ENCODE data around the gene VWA3B.
"Not testable (repeated sequence)": the region's sequence is repeated elsewhere in the genome, so short reads cannot be mapped to it uniquely, and the experiment has no call there.

VWA3B gene

GRCh38 chr2:98086491-98087446 lies at the start of gene VWA3B:
Gene VWA3B (plus strand): TSS chr2:98087167. CDS start chr2:98093093, 5,926 bp downstream.
- in situ Hi-C loops (cut with MboI; ENCODE audit: low sequenced_read_pairs): no loop called here

GRCh38 chr2:98037206-98037605 lies 49.8 kb upstream of the VWA3B start:
- in situ Hi-C loops (cut with MboI; ENCODE audit: low sequenced_read_pairs): no loop called here

- in situ Hi-C loops (cut with MboI; ENCODE audit: low sequenced_read_pairs): no loop called here
These were observed 49.2 kb upstream of the VWA3B start for GRCh38 chr2:98037666-98038336.

- in situ Hi-C loops (cut with MboI; ENCODE audit: low sequenced_read_pairs): no loop called here
These were observed 47.7 kb upstream of the VWA3B start for GRCh38 chr2:98039085-98039756.

GRCh38 chr2:98040331-98040939 lies 46.5 kb upstream of the VWA3B start:
- in situ Hi-C loops (cut with MboI; ENCODE audit: low sequenced_read_pairs): no loop called here

GRCh38 chr2:98043101-98043500 lies 43.9 kb upstream of the VWA3B start:
- in situ Hi-C loops (cut with MboI; ENCODE audit: low sequenced_read_pairs): no loop called here

- in situ Hi-C loops (cut with MboI; ENCODE audit: low sequenced_read_pairs): not testable (repeated sequence)
These were observed 42.2 kb upstream of the VWA3B start for GRCh38 chr2:98044730-98045129.

GRCh38 chr2:98050070-98050469 lies 36.9 kb upstream of the VWA3B start:
- in situ Hi-C loops (cut with MboI; ENCODE audit: low sequenced_read_pairs): no loop called here

- in situ Hi-C loops (cut with MboI; ENCODE audit: low sequenced_read_pairs): no loop called here
These were observed 28.6 kb upstream of the VWA3B start for GRCh38 chr2:98058191-98058975.

- in situ Hi-C loops (cut with MboI; ENCODE audit: low sequenced_read_pairs): no loop called here
These were observed 26.7 kb upstream of the VWA3B start for GRCh38 chr2:98060277-98060676.

- in situ Hi-C loops (cut with MboI; ENCODE audit: low sequenced_read_pairs): no loop called here
These were observed 23.6 kb upstream of the VWA3B start for GRCh38 chr2:98063291-98063854.

GRCh38 chr2:98065808-98066207 lies 21.2 kb upstream of the VWA3B start:
- in situ Hi-C loops (cut with MboI; ENCODE audit: low sequenced_read_pairs): no loop called here

- in situ Hi-C loops (cut with MboI; ENCODE audit: low sequenced_read_pairs): no loop called here
These were observed 19.8 kb upstream of the VWA3B start for GRCh38 chr2:98067160-98067559.

- in situ Hi-C loops (cut with MboI; ENCODE audit: low sequenced_read_pairs): no loop called here
These were observed 16.9 kb upstream of the VWA3B start for GRCh38 chr2:98070081-98070480.

GRCh38 chr2:98072442-98072841 lies 14.5 kb upstream of the VWA3B start:
- in situ Hi-C loops (cut with MboI; ENCODE audit: low sequenced_read_pairs): no loop called here

GRCh38 chr2:98078701-98079100 lies 8.3 kb upstream of the VWA3B start:
- in situ Hi-C loops (cut with MboI; ENCODE audit: low sequenced_read_pairs): no loop called here

- in situ Hi-C loops (cut with MboI; ENCODE audit: low sequenced_read_pairs): no loop called here
These were observed 2.7 kb upstream of the VWA3B start for GRCh38 chr2:98084151-98084868.

- in situ Hi-C loops (cut with MboI; ENCODE audit: low sequenced_read_pairs): no loop called here
These were observed 2.1 kb upstream of the VWA3B start for GRCh38 chr2:98084869-98085238.

GRCh38 chr2:98085649-98086048 lies 1.3 kb upstream of the VWA3B start:
- in situ Hi-C loops (cut with MboI; ENCODE audit: low sequenced_read_pairs): no loop called here

All from HL-60/S4 treated with retinoic acid at 250 ng/mL for 4 days and 3 days (cell line).